Mesendoderm (in vitro differentiated cells): ENCODE data around the gene HGFAC.

Experiments used
- DNase-seq: peaks from one replicate; pipeline ENCODE4 v3.0.0; 2013
- H2AK5ac ChIP-seq: 2 replicates; pipeline ENCODE4 v1.6.1; 2013; ENCODE audit warnings: low read length, inconsistent platforms
- H2BK120ac ChIP-seq: 2 replicates; pipeline ENCODE4 v1.6.1; 2013; ENCODE audit warnings: low read depth, mild to moderate bottlenecking, low read length, moderate library complexity, mixed read lengths
- H2BK15ac ChIP-seq: replicated peaks from 2 replicates; pipeline ENCODE4 v1.6.1; 2013; ENCODE audit warnings: low read depth, mild to moderate bottlenecking, moderate library complexity
- H2BK5ac ChIP-seq: 2 replicates; pipeline ENCODE4 v1.6.1; 2013; ENCODE audit warnings: low read length, inconsistent platforms
- H3K18ac ChIP-seq: 2 replicates; pipeline ENCODE4 v1.6.1; 2013; ENCODE audit warnings: mild to moderate bottlenecking, low read length, mixed read lengths
- H3K23ac ChIP-seq: one replicate; pipeline ENCODE4 v1.6.1; 2013; ENCODE audit warnings: low read length
- H3K27ac ChIP-seq: 2 replicates; pipeline ENCODE4 v1.5.1; 2013; ENCODE audit warnings: low read depth, mild to moderate bottlenecking, inconsistent platforms, low read length, moderate library complexity
- H3K27me3 ChIP-seq: 2 replicates; pipeline ENCODE4 v1.6.1; 2013; ENCODE audit warnings: low read length, control low read depth, mild to moderate bottlenecking, inconsistent platforms; ENCODE audit not compliant: insufficient read depth, poor library complexity
- H3K36me3 ChIP-seq: 2 replicates; pipeline ENCODE4 v1.6.1; 2013; ENCODE audit warnings: low read length, inconsistent platforms; ENCODE audit not compliant: control insufficient read depth, insufficient read depth
- H3K4ac ChIP-seq: one replicate; pipeline ENCODE4 v1.6.1; 2013; ENCODE audit warnings: low read depth, mild to moderate bottlenecking, low read length, moderate library complexity
- H3K4me1 ChIP-seq: 2 replicates; pipeline ENCODE4 v1.6.1; 2013; ENCODE audit warnings: low read depth, low read length, inconsistent platforms; ENCODE audit not compliant: control insufficient read depth
- H3K4me2 ChIP-seq: 2 replicates; pipeline ENCODE4 v1.6.1; 2013; ENCODE audit warnings: low read length
- H3K4me3 ChIP-seq: 2 replicates; pipeline ENCODE4 v1.5.1; 2013; ENCODE audit warnings: mild to moderate bottlenecking, low read length
- H3K56ac ChIP-seq: one replicate; pipeline ENCODE4 v1.6.1; 2013; ENCODE audit warnings: low read length
- H3K79me1 ChIP-seq: 2 replicates; pipeline ENCODE4 v1.6.1; 2013; ENCODE audit warnings: low read length, inconsistent platforms
- H3K79me2 ChIP-seq: 2 replicates; pipeline ENCODE4 v1.6.1; 2013; ENCODE audit warnings: mild to moderate bottlenecking, low read length; ENCODE audit not compliant: control insufficient read depth, insufficient read depth
- H3K9ac ChIP-seq: 2 replicates; pipeline ENCODE4 v1.6.1; 2013; ENCODE audit warnings: low read length, inconsistent platforms
- H4K5ac ChIP-seq: one replicate; pipeline ENCODE4 v1.6.1; 2013; ENCODE audit warnings: low read length
- H4K8ac ChIP-seq: one replicate; pipeline ENCODE4 v1.6.1; 2013; ENCODE audit warnings: low read depth, mild to moderate bottlenecking, control low read depth, low read length, moderate library complexity
- WGBS: extraction: QIAGEN DNeasy Blood & Tissue Kit; methylation state at CpG from one replicate; pipeline ENCODE4 v1.1.7; 2013; ENCODE audit warnings: low lambda C conversion rate, missing lambda C conversion rate; ENCODE audit not compliant: insufficient coverage; ENCODE audit errors: extremely low coverage; 5-methylcytosine and 5-hydroxymethylcytosine counted together

The HGFAC gene

GRCh38 chr4:3497523-3498389, 56.0 kb downstream of the HGFAC start:
- Histone ChIP-seq H3K4me1 (no peaks in the 10 kb centered on the region), H3K4me2 (no peak overlapping the region), H4K8ac (no peak overlapping the region), H2BK120ac (no peak overlapping the region), H3K4ac (no peak overlapping the region), H2BK5ac (no peak overlapping the region), H3K56ac (no peak overlapping the region), H3K27ac (no peak overlapping the region), H3K9ac (no peak overlapping the region), H3K79me1 (no peaks in the 10 kb centered on the region), H3K27me3 (no peaks in the 10 kb centered on the region), H2BK15ac (no peak overlapping the region), H3K36me3 (no peaks in the 10 kb centered on the region), H3K4me3 (no peak overlapping the region), H2AK5ac (no peak overlapping the region), H4K5ac (no peak overlapping the region), H3K79me2 (no peaks in the 10 kb centered on the region), H3K23ac (no peak overlapping the region), H3K18ac (no peak overlapping the region)
- no CpG with 5 or more reads among the region's 24 CpGs for WGBS
- DNase-seq: no peak

DNA sequence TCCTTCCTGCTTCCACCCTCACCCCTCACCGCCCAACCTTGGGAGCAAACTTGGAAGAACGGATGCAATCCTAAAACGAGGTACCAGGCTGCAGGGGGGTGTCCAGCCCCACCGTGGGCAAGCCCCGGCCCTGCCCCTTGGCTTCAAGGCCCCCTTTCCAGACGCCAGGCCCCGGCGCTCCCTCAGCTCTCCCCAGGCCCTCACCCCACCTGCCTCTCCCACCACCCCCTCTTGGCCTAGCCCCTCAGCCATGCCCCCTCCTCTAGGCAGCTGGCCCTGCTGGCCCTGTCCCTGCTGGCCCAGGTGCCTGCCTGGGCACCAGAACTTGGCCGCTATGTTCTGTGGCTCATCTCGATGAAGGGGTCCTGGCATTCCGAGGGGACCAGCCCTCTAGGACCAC, 56.6 kb downstream of the HGFAC start:
- no peak overlapping the region for H3K4me3 ChIP-seq
- no peak overlapping the region for H2BK15ac ChIP-seq
- H3K79me2 ChIP-seq: no peaks in the 10 kb centered on the region
- H3K56ac ChIP-seq: no peak overlapping the region
- no peak overlapping the region for H4K8ac ChIP-seq
- no peak overlapping the region for H2BK120ac ChIP-seq
- no peak overlapping the region for H3K4me2 ChIP-seq
- H3K4me1 ChIP-seq: no peaks in the 10 kb centered on the region
- H3K4ac ChIP-seq: no peak overlapping the region
- no peak overlapping the region for H3K23ac ChIP-seq
- H3K9ac ChIP-seq: no peak overlapping the region
- no peaks in the 10 kb centered on the region for H3K27me3 ChIP-seq
- H3K36me3 ChIP-seq: no peaks in the 10 kb centered on the region
- no peak overlapping the region for H2BK5ac ChIP-seq
- no peak overlapping the region for H3K18ac ChIP-seq
- DNase-seq: no peak
- H2AK5ac ChIP-seq: no peak overlapping the region
- H3K79me1 ChIP-seq: no peaks in the 10 kb centered on the region
- no CpG with 5 or more reads among the region's 11 CpGs for WGBS
- H4K5ac ChIP-seq: no peak overlapping the region
- no peak overlapping the region for H3K27ac ChIP-seq
